A673 (cell line): ENCODE results near the gene CCDC191. TPM values are rescaled to one million over a fixed set of nuclear protein-coding genes. Genes with fewer than 3 reads are reported as not detected.

Source experiments
- BruUV-seq: library from RNA; stranded (reverse); fragments of 400-500 nt; replicated peaks from 2 replicates; lab custom pipeline; 2021; lab: Mats Ljungman, UMichigan
- CTCF ChIA-PET: fragments of 300-600 bp; sonication (Branson Sonifier 250); formaldehyde crosslinking; loops from one replicate; lab custom pipeline; 2022; ENCODE audit warnings: antibody characterized with exemption; lab: Charles Lee
- POLR2A ChIA-PET: fragments of 300-600 bp; sonication (Branson Sonifier 250); formaldehyde crosslinking; loops from one replicate; lab custom pipeline; 2022; ENCODE audit warnings: antibody characterized with exemption; ENCODE audit not compliant: low non-redundant PET; lab: Charles Lee
- DNase-seq: peaks from one replicate; pipeline ENCODE4 v3.0.0-alpha.2; 2015; ENCODE audit warnings: low spot score
- H3K27ac ChIP-seq: fragments of 200-600 bp; sonication (generic); 2 replicates; pipeline ENCODE4 v1.5.1; 2016; ENCODE audit warnings: mixed run types, low read depth, mild to moderate bottlenecking, mixed read lengths, antibody characterized with exemption, low read length; ENCODE audit not compliant: poor library complexity, severe bottlenecking
- H3K27me3 ChIP-seq: fragments of 200-600 bp; sonication (generic); replicated peaks from 2 replicates; pipeline ENCODE4 v1.6.1; 2017; ENCODE audit warnings: mixed run types, low read depth, mild to moderate bottlenecking, mixed read lengths, antibody characterized with exemption, low read length; ENCODE audit not compliant: insufficient read depth, poor library complexity
- H3K36me3 ChIP-seq: fragments of 200-600 bp; sonication (generic); 2 replicates; pipeline ENCODE4 v1.6.1; 2016; ENCODE audit warnings: mixed run types, mild to moderate bottlenecking, mixed read lengths, antibody characterized with exemption, low read length; ENCODE audit not compliant: insufficient read depth, poor library complexity, severe bottlenecking
- H3K4me1 ChIP-seq: fragments of 200-600 bp; sonication (generic); 2 replicates; pipeline ENCODE4 v1.6.1; 2017; ENCODE audit warnings: mixed run types, mild to moderate bottlenecking, mixed read lengths, antibody characterized with exemption, low read length; ENCODE audit not compliant: insufficient read depth, poor library complexity, severe bottlenecking
- H3K4me3 ChIP-seq: fragments of 200-600 bp; sonication (generic); 2 replicates; pipeline ENCODE4 v1.5.1; 2016; ENCODE audit warnings: low read depth, mixed run types, mild to moderate bottlenecking, mixed read lengths, low read length; ENCODE audit not compliant: poor library complexity, severe bottlenecking
- H3K9me3 ChIP-seq: fragments of 200-600 bp; sonication (generic); 2 replicates; pipeline ENCODE4 v1.6.1; 2016; ENCODE audit warnings: mixed run types, low read depth, mild to moderate bottlenecking, mixed read lengths, antibody characterized with exemption, low read length; ENCODE audit not compliant: poor library complexity, severe bottlenecking
- CTCF ChIP-seq: fragments of 300-800, 200-600 bp; sonication (generic); conservative IDR thresholded peaks from 2 replicates; pipeline ENCODE4 v1.5.1; 2017; ENCODE audit warnings: low read depth, mild to moderate bottlenecking, antibody characterized with exemption, low read length, moderate library complexity, mixed read lengths
- EZH2 ChIP-seq: fragments of 200-600 bp; sonication (generic); IDR thresholded peaks from 2 replicates; pipeline ENCODE4 v1.6.1; 2017; ENCODE audit warnings: borderline replicate concordance, low read depth, mild to moderate bottlenecking, mixed read lengths, antibody characterized with exemption, low read length; ENCODE audit not compliant: poor library complexity, severe bottlenecking
- intact Hi-C: fragments of 100-400 bp; cut with micrococcal nuclease; formaldehyde crosslinking; loops from one replicate; pipeline ENCODE4 v1.10.0; 2022; ENCODE audit not compliant: unreplicated experiment
- total RNA-seq: library from RNA; stranded (reverse); gene quantifications from 2 replicates; pipeline ENCODE4 v1.2.3, GENCODE V29; 2021

CCDC191 gene
- total RNA-seq, 1 experiment from 2014 or later, result 1.1 TPM

GRCh38 chr3:114043205-114043604 lies 13.1 kb downstream of the CCDC191 start:
- DNase-seq, result no peak
- Histone ChIP-seq H3K27ac (no peak overlapping the region), H3K4me3 (no peak overlapping the region), H3K9me3 (no peaks in the 10 kb centered on the region), H3K36me3 (no peaks in the 10 kb centered on the region), H3K4me1 (no peaks in the 10 kb centered on the region), H3K27me3 (no peaks in the 10 kb centered on the region)
- CTCF ChIA-PET, result no interaction called here
- no peak for TF ChIP-seq CTCF
- TF ChIP-seq EZH2, result no peak
- BruUV-seq, result no TSS peak
- POLR2A ChIA-PET, result no interaction called here
- intact Hi-C loops, result no loop called here

GRCh38 chr3:114035896-114036295 lies 20.4 kb downstream of the CCDC191 start:
- no TSS peak for BruUV-seq
- ChIA-PET POLR2A (no interaction called here), CTCF (no interaction called here)
- no peak overlapping the region for H3K4me3 ChIP-seq
- no peaks in the 10 kb centered on the region for H3K4me1 ChIP-seq
- no peaks in the 10 kb centered on the region for H3K9me3 ChIP-seq
- TF ChIP-seq EZH2 (no peak), CTCF (no peak)
- no peak overlapping the region for H3K27ac ChIP-seq
- H3K27me3 ChIP-seq, result no peaks in the 10 kb centered on the region
- H3K36me3 ChIP-seq, result no peaks in the 10 kb centered on the region
- DNase-seq, result no peak
- intact Hi-C loops, result no loop called here

GRCh38 chr3:114034787-114035545 lies 21.4 kb downstream of the CCDC191 start:
- Histone ChIP-seq H3K27me3 (no peaks in the 10 kb centered on the region), H3K27ac (no peak overlapping the region), H3K4me1 (no peaks in the 10 kb centered on the region), H3K4me3 (no peak overlapping the region), H3K9me3 (no peaks in the 10 kb centered on the region), H3K36me3 (no peaks in the 10 kb centered on the region)
- POLR2A ChIA-PET, result no interaction called here
- intact Hi-C loops, result no loop called here
- CTCF ChIA-PET, result no interaction called here
- BruUV-seq, result no TSS peak
- DNase-seq, result no peak
- TF ChIP-seq CTCF (no peak), EZH2 (no peak)
